HCT116 (cell line): ENCODE results near the gene SUGCT. TPM values are rescaled to one million over a fixed set of nuclear protein-coding genes. Genes with fewer than 3 reads are reported as not detected.

Source experiments
- ATAC-seq: fragments of 200-7000 bp; cut with Tn5 transposase; 2 replicates; pipeline ENCODE4 v1.9.1; 2020; ENCODE audit warnings: mild to moderate bottlenecking, moderate library complexity
- BruUV-seq: library from RNA; stranded (reverse); fragments of 400-500 nt; replicated peaks from 2 replicates; lab custom pipeline; 2021; lab: Mats Ljungman, UMichigan
- CTCF ChIA-PET: fragments of 300-600 bp; sonication (Branson Sonifier 250); formaldehyde crosslinking; loops from one replicate; lab custom pipeline; 2021; ENCODE audit warnings: antibody characterized with exemption; lab: Charles Lee
- POLR2A ChIA-PET: fragments of 300-600, 350-600 bp; sonication (Branson Sonifier 250); formaldehyde crosslinking; loops from one replicate; lab custom pipeline; 2021; ENCODE audit warnings: antibody characterized with exemption; lab: Charles Lee
- RAD21 ChIA-PET, 2 experiments: fragments of 300-600 bp; sonication (Branson Sonifier 250); formaldehyde crosslinking; loops; one replicate each; lab custom pipeline; 2023; ENCODE audit warnings: low total read pairs in 2 of 2; ENCODE audit not compliant: uncharacterized antibody in 2 of 2, unreplicated experiment in 2 of 2, low non-redundant PET in 1 of 2; lab: Charles Lee
- DNase-seq: peaks from one replicate; pipeline ENCODE4 v3.0.0-alpha.2; 2010; ENCODE audit warnings: low read depth, low spot score
- H2AFZ ChIP-seq: fragments of 200-600 bp; shearing (Covaris generic), sonication (generic); 2 replicates; pipeline ENCODE4 v1.6.1; 2017; ENCODE audit warnings: low read depth, mixed run types, mixed read lengths, antibody characterized with exemption, low read length; ENCODE audit not compliant: poor library complexity, severe bottlenecking
- H3K27ac ChIP-seq: 2 replicates; pipeline ENCODE4 v1.5.1; 2012; ENCODE audit warnings: low read depth, low read length
- H3K27me3 ChIP-seq: fragments of 200-600 bp; sonication (generic); 2 replicates; pipeline ENCODE4 v1.6.1; 2016; ENCODE audit warnings: mixed run types, low read length, mixed read lengths; ENCODE audit not compliant: insufficient read depth
- H3K36me3 ChIP-seq, 2 experiments: fragments of 200-500 bp in 1 of 2; fragments of 200-600 bp in 1 of 2; sonication (Bioruptor generic) in 1 of 2; sonication (generic) in 1 of 2; 2 replicates each; pipeline versions ENCODE4 v1.5.1 to v1.6.1; 2014 to 2016; ENCODE audit warnings: low read length in 2 of 2, inconsistent platforms in 1 of 2, mixed read lengths in 1 of 2, mixed run types in 1 of 2; ENCODE audit not compliant: insufficient read depth in 2 of 2, control insufficient read depth in 1 of 2
- H3K4me1 ChIP-seq, 2 experiments: fragments of 200-600 bp in 1 of 2; sonication (generic) in 1 of 2; 2 replicates each; pipeline versions ENCODE4 v1.5.1 to v1.6.1; 2012 to 2017; ENCODE audit warnings: low read length in 2 of 2, inconsistent platforms in 1 of 2, mild to moderate bottlenecking in 1 of 2, mixed read lengths in 1 of 2, mixed run types in 1 of 2, moderate library complexity in 1 of 2; ENCODE audit not compliant: insufficient read depth in 2 of 2, control insufficient read depth in 1 of 2
- H3K4me2 ChIP-seq: fragments of 200-600 bp; sonication (generic); 2 replicates; pipeline ENCODE4 v1.6.1; 2017; ENCODE audit warnings: mixed run types, low read length, mixed read lengths
- H3K4me3 ChIP-seq, 2 experiments: fragments of 200-600 bp in 1 of 2; sonication (generic) in 1 of 2; replicated peaks in 1 of 2; 2 replicates each; pipeline ENCODE4 v1.5.1; 2011 to 2016; ENCODE audit warnings: low read length in 2 of 2, control low read depth in 1 of 2, low read depth in 1 of 2, mild to moderate bottlenecking in 1 of 2, mixed read lengths in 1 of 2, mixed run types in 1 of 2
- H3K79me2 ChIP-seq: fragments of 200-600 bp; sonication (generic); 2 replicates; pipeline ENCODE4 v1.6.1; 2017; ENCODE audit warnings: mild to moderate bottlenecking, mixed run types, low read length, moderate library complexity, mixed read lengths; ENCODE audit not compliant: insufficient read depth
- H3K9ac ChIP-seq: fragments of 200-600 bp; sonication (generic); 2 replicates; pipeline ENCODE4 v1.6.1; 2016; ENCODE audit warnings: low read length, mixed read lengths
- H3K9me2 ChIP-seq: fragments of 200-600 bp; sonication (generic), shearing (Covaris generic); 2 replicates; pipeline ENCODE4 v1.6.1; 2017; ENCODE audit warnings: mixed run types, mild to moderate bottlenecking, moderate library complexity; ENCODE audit not compliant: insufficient read depth
- H3K9me3 ChIP-seq, 2 experiments: fragments of 200-500 bp in 1 of 2; fragments of 200-600 bp in 1 of 2; sonication (Bioruptor generic) in 1 of 2; sonication (generic) in 1 of 2; 2 replicates each; pipeline ENCODE4 v1.6.1; 2014 to 2017; ENCODE audit warnings: low read length in 2 of 2, mixed read lengths in 2 of 2, inconsistent platforms in 1 of 2, low read depth in 1 of 2, mild to moderate bottlenecking in 1 of 2, mixed run types in 1 of 2, moderate library complexity in 1 of 2; ENCODE audit not compliant: control insufficient read depth in 1 of 2, insufficient read depth in 1 of 2
- H4K20me1 ChIP-seq: fragments of 200-600 bp; sonication (generic), shearing (Covaris generic); 2 replicates; pipeline ENCODE4 v1.6.1; 2017; ENCODE audit warnings: mixed run types, mild to moderate bottlenecking, moderate library complexity; ENCODE audit not compliant: insufficient read depth
- CBX3 ChIP-seq: IDR thresholded peaks from 2 replicates; pipeline ENCODE4 v1.6.1; 2012; ENCODE audit warnings: low read depth
- CEBPB ChIP-seq: IDR thresholded peaks from 2 replicates; pipeline ENCODE4 v1.6.1; 2012; ENCODE audit warnings: low read depth
- EGR1 ChIP-seq: IDR thresholded peaks from 2 replicates; pipeline ENCODE4 v1.6.1; 2012; ENCODE audit warnings: low read depth
- ELF1 ChIP-seq: IDR thresholded peaks from 2 replicates; pipeline ENCODE4 v1.6.1; 2012; ENCODE audit warnings: low read depth, borderline replicate concordance
- EZH2phosphoT487 ChIP-seq: fragments of 200-600 bp; IDR thresholded peaks from 2 replicates; pipeline ENCODE4 v1.6.1; 2018; ENCODE audit warnings: antibody characterized with exemption, borderline replicate concordance
- FOSL1 ChIP-seq: IDR thresholded peaks from 2 replicates; pipeline ENCODE4 v1.6.1; 2012; ENCODE audit warnings: low read depth
- JUND ChIP-seq: IDR thresholded peaks from 2 replicates; pipeline ENCODE4 v1.6.1; 2012
- POLR2AphosphoS5 ChIP-seq: IDR thresholded peaks from 2 replicates; pipeline ENCODE4 v1.6.1; 2011; ENCODE audit warnings: mild to moderate bottlenecking, low read depth, low read length, moderate library complexity
- SRF ChIP-seq: IDR thresholded peaks from 2 replicates; pipeline ENCODE4 v1.6.1; 2012; ENCODE audit warnings: low read depth
- intact Hi-C: fragments of 100-400 bp; cut with micrococcal nuclease; formaldehyde crosslinking; loops from 2 replicates; pipeline ENCODE4 v1.10.0; 2022
- total RNA-seq: library from RNA; stranded (reverse); gene quantifications from one replicate; pipeline ENCODE4 v1.2.1, GENCODE V29; 2021; ENCODE audit not compliant: unreplicated experiment
- TF ChIP-seq, protein P1 (sequence below): IDR thresholded peaks from 2 replicates; pipeline ENCODE4 v1.6.1; 2011; ENCODE audit warnings: mild to moderate bottlenecking, low read length, moderate library complexity; ENCODE audit not compliant: insufficient replicate concordance; ENCODE audit errors: extremely low read depth

Gene SUGCT
- total RNA-seq, 1 experiment from 2014 or later, result 4.4 TPM

DNA sequence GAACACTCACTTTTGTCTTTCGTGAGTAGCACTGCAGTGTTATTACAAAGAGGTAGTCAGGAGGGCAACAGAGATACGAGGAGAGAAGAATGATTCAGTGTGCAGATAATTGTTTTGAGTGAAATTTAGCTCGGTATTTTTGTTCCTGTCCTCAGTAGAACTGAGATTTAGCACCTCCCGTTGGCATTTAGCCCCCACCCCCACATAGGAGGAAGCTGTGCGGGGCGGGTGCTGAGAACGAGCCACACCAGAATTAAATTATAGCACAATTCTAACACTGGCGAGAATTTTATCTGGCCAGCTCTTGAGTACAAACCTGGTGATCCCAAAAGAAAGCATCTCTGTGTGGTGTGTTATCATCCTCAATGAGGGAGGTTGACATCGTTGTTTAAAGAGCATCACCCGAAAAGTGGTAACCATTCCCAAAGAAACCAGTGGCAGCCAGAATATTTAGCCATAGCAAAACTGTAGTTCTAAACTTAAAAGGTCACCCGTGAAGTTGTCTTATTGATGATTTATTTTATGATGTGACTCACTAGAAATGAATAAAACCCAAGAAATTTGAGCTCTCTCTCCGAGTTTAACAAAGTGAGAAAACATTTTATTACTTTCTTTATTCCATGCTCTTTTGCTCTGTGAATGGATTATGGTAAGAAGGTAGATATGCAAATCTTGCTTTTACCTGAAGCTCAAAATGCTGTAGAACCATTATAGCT lies 612.2 kb downstream of the SUGCT start:
- no peak overlapping the region for H3K4me3 ChIP-seq
- H3K9ac ChIP-seq, result no peak overlapping the region
- RAD21 ChIA-PET, result no interaction called here
- intact Hi-C loops, result no loop called here
- H3K4me2 ChIP-seq, result no peak overlapping the region
- ATAC-seq, result no peak
- TF ChIP-seq FOSL1 (no peak), JUND (no peak), CEBPB (no peak), EZH2phosphoT487 (no peak), EGR1 (no peak), CBX3 (no peak), SRF (no peak), POLR2AphosphoS5 (no peak), ELF1 (no peak)
- TF ChIP-seq, protein P1, sequence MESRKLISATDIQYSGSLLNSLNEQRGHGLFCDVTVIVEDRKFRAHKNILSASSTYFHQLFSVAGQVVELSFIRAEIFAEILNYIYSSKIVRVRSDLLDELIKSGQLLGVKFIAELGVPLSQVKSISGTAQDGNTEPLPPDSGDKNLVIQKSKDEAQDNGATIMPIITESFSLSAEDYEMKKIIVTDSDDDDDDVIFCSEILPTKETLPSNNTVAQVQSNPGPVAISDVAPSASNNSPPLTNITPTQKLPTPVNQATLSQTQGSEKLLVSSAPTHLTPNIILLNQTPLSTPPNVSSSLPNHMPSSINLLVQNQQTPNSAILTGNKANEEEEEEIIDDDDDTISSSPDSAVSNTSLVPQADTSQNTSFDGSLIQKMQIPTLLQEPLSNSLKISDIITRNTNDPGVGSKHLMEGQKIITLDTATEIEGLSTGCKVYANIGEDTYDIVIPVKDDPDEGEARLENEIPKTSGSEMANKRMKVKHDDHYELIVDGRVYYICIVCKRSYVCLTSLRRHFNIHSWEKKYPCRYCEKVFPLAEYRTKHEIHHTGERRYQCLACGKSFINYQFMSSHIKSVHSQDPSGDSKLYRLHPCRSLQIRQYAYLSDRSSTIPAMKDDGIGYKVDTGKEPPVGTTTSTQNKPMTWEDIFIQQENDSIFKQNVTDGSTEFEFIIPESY, result no peak
- no peaks in the 10 kb centered on the region for H3K9me3 ChIP-seq
- H3K27ac ChIP-seq, result no peak overlapping the region
- H3K4me1 ChIP-seq, result no peaks in the 10 kb centered on the region
- H3K79me2 ChIP-seq, result no peaks in the 10 kb centered on the region
- no peaks in the 10 kb centered on the region for H3K36me3 ChIP-seq
- no peaks in the 10 kb centered on the region for H4K20me1 ChIP-seq
- CTCF ChIA-PET, result no interaction called here
- no TSS peak for BruUV-seq
- no peak for DNase-seq
- H3K9me2 ChIP-seq, result no peaks in the 10 kb centered on the region
- POLR2A ChIA-PET, result no interaction called here
- H3K27me3 ChIP-seq, result 0 out of 2 replicates have a peak, but pooled peaks cover 7% of the 10 kb centered on the region
- no peak overlapping the region for H2AFZ ChIP-seq
